KMS-11 (cell line): ENCODE results near the gene PKP3.

ENCODE experiments used
- H2AFZ ChIP-seq: fragments of 200-600 bp; sonication (generic); 2 replicates; pipeline ENCODE4 v1.6.1; 2016; ENCODE audit warnings: antibody characterized with exemption, mixed run types, low read depth
- H3K27ac ChIP-seq: fragments of 200-600 bp; sonication (generic); 2 replicates; pipeline ENCODE4 v1.6.1; 2016; ENCODE audit warnings: mild to moderate bottlenecking, mixed run types
- H3K27me3 ChIP-seq: fragments of 200-600 bp; sonication (generic); 2 replicates; pipeline ENCODE4 v1.6.1; 2017; ENCODE audit warnings: mild to moderate bottlenecking, low read depth, mixed run types, moderate library complexity; ENCODE audit not compliant: insufficient read depth
- H3K36me3 ChIP-seq: fragments of 200-600 bp; sonication (generic); 2 replicates; pipeline ENCODE4 v1.6.1; 2017; ENCODE audit warnings: mild to moderate bottlenecking, mixed run types; ENCODE audit not compliant: insufficient read depth
- H3K4me1 ChIP-seq: fragments of 200-600 bp; sonication (generic); 2 replicates; pipeline ENCODE4 v1.6.1; 2016; ENCODE audit warnings: mild to moderate bottlenecking, low read depth, mixed run types; ENCODE audit not compliant: poor library complexity, severe bottlenecking
- H3K4me2 ChIP-seq: fragments of 200-600 bp; sonication (generic); 2 replicates; pipeline ENCODE4 v1.7.0; 2016; ENCODE audit warnings: mild to moderate bottlenecking, mixed run types
- H3K4me3 ChIP-seq: fragments of 200-600 bp; sonication (generic); IDR thresholded peaks from 2 replicates; pipeline ENCODE4 v1.6.1; 2017; ENCODE audit warnings: low read depth, low read length, mixed read lengths; ENCODE audit not compliant: insufficient read depth
- H3K79me2 ChIP-seq: fragments of 200-600 bp; sonication (generic); 2 replicates; pipeline ENCODE4 v1.6.1; 2016; ENCODE audit warnings: low read depth, mixed run types; ENCODE audit not compliant: insufficient read depth
- H3K9ac ChIP-seq: fragments of 200-600 bp; sonication (generic); 2 replicates; pipeline ENCODE4 v1.6.1; 2016; ENCODE audit warnings: mild to moderate bottlenecking, mixed run types
- H4K20me1 ChIP-seq: fragments of 200-600 bp; sonication (generic); 2 replicates; pipeline ENCODE4 v1.6.1; 2016; ENCODE audit warnings: mild to moderate bottlenecking, mixed run types; ENCODE audit not compliant: insufficient read depth
- TF ChIP-seq, protein P1 (sequence below): fragments of 200-600 bp; sonication (generic); conservative IDR thresholded peaks from 2 replicates; pipeline ENCODE4 v1.6.1; 2017; ENCODE audit warnings: low read depth, mild to moderate bottlenecking, antibody characterized with exemption, low read length, moderate library complexity, mixed read lengths

PKP3 gene

DNA sequence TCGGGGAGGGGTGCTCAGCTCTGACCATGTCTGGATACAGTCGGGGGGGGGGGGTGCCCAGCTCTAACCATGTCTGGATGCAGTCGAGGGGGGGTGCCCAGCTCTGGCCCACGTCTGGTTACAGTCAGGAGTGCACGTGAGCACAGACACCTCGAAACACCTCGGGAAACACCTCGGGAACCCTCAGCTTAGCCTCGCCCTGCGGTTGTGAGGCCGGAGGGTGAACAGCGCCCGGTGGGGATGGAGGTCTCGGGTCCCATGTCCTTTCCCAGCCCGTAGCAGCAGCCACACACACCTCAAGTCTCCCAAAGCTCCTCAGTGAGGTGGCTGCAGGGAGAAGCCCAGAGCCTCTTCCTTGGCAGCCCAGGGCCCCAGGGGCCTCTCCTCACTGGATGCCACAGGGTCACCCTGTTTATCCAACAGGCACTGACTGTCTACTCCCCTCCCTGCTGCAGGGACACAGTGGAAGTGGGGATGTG is 18.7 kb downstream of the PKP3 start:
- Histone ChIP-seq H3K27me3 (peaks cover 48% of the 10 kb centered on the region), H3K4me1 (no peaks in the 10 kb centered on the region), H3K4me3 (no peak overlapping the region), H3K4me2 (no peak overlapping the region), H3K79me2 (no peaks in the 10 kb centered on the region), H3K36me3 (no peaks in the 10 kb centered on the region), H3K9ac (no peak overlapping the region), H2AFZ (no peak overlapping the region), H3K27ac (no peak overlapping the region), H4K20me1 (no peaks in the 10 kb centered on the region)
- TF ChIP-seq, protein P1, sequence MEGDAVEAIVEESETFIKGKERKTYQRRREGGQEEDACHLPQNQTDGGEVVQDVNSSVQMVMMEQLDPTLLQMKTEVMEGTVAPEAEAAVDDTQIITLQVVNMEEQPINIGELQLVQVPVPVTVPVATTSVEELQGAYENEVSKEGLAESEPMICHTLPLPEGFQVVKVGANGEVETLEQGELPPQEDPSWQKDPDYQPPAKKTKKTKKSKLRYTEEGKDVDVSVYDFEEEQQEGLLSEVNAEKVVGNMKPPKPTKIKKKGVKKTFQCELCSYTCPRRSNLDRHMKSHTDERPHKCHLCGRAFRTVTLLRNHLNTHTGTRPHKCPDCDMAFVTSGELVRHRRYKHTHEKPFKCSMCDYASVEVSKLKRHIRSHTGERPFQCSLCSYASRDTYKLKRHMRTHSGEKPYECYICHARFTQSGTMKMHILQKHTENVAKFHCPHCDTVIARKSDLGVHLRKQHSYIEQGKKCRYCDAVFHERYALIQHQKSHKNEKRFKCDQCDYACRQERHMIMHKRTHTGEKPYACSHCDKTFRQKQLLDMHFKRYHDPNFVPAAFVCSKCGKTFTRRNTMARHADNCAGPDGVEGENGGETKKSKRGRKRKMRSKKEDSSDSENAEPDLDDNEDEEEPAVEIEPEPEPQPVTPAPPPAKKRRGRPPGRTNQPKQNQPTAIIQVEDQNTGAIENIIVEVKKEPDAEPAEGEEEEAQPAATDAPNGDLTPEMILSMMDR: no peak

DNA sequence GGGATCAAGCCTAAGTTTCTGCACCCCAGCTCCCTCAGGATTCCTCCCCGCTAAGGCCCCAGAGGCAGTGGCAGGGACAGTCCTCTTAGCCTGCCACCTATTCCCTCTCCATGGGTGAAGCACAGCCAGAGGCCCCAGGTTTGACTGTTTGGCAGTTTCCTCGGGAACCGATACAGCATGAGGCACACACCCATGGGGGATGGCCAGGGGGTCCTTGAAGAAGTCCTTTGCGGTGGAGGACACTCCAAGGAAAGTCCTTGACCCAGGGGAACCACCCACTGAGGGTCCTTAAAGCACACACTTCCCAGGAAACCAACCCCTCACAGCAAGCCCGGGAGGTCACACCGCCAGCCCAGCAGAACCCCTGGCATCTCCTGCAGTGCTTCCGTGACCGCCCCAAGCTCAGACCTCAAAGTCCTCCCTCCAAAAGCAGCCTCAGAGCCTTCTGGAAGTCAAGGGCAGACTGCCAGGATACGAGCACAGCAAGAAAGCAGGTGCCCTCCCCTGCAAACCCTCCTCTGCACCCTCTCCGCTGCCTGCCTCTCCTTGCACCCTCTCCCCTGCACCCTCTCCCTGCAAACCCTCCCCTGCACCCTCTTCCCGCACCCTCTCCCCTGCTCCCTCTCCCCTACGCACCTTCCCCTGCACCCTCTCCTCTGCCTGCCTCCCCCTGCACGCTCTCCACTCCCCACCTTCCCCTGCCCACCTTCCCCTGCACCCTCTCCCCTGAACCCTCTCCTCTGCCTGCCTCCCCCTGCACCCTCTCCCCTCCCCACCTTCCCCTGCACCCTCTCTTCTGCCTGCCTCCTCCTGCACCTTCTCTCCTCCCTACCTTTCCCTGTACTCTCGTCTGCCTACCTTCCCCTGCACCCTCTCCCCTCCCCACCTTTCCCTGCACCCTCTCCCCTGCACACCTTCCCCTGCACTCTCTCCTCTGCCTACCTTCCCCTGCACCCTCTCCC is 19.4 kb downstream of the PKP3 start:
- TF ChIP-seq, protein P1: no peak
- Histone ChIP-seq H3K27ac (no peak overlapping the region), H3K36me3 (no peaks in the 10 kb centered on the region), H3K27me3 (peaks cover 55% of the 10 kb centered on the region), H3K79me2 (no peaks in the 10 kb centered on the region), H3K4me3 (no peak overlapping the region), H4K20me1 (no peaks in the 10 kb centered on the region), H3K9ac (no peak overlapping the region), H3K4me1 (no peaks in the 10 kb centered on the region), H3K4me2 (no peak overlapping the region), H2AFZ (no peak overlapping the region)

DNA sequence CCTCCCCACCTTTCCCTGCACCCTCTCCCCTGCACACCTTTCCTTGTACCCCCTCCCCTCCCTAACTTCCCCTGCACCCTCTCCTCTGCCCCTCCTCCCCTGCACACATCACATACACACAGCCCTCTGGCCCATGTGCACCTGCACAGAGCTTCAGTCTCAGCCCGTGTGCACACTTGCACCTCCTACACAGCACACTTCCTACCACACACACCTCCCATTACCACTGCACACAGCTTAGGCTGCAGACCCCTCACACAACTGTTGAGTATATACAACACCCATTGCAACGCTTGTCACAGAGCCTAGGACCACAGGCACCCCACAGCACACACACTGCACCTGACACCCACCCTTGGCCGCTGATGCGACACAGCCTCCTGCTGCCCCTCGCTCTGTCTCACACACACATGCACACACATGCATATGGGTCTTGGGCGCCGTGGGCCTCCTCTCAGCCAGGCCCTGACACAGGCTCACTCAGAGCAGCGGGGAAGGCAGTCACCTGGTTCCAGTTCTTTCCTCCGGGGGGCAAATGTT is 20.4 kb downstream of the PKP3 start:
- H3K4me2 ChIP-seq: no peak overlapping the region
- H3K27me3 ChIP-seq: peaks cover 61% of the 10 kb centered on the region
- H3K79me2 ChIP-seq: no peaks in the 10 kb centered on the region
- no peaks in the 10 kb centered on the region for H3K36me3 ChIP-seq
- no peak overlapping the region for H3K4me3 ChIP-seq
- no peak overlapping the region for H2AFZ ChIP-seq
- no peaks in the 10 kb centered on the region for H3K4me1 ChIP-seq
- H3K27ac ChIP-seq: no peak overlapping the region
- TF ChIP-seq, protein P1: no peak
- H4K20me1 ChIP-seq: no peaks in the 10 kb centered on the region
- H3K9ac ChIP-seq: no peak overlapping the region

DNA sequence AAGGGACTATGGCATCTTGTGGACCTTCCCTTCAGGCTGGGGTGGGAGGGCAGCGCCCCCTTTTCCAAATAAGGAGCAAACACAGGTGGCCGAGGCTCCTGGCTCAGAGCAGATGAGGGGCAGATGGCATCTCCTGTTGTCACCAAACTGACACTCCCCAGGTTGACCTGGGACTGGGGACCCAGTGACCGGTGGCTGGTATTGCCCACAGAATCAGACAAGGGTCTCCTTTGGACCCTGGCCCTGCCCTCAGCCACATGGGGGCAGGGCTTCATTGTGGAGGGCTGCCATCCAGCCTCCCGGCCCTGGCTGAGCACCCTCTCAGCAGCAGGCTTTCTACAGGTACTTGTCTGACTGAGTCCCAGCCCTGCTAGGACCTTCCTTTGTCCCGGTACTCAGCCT is 21.6 kb downstream of the PKP3 start:
- no peak overlapping the region for H3K4me2 ChIP-seq
- H3K4me3 ChIP-seq: no peak overlapping the region
- H3K36me3 ChIP-seq: no peaks in the 10 kb centered on the region
- no peak overlapping the region for H3K9ac ChIP-seq
- no peak overlapping the region for H2AFZ ChIP-seq
- no peaks in the 10 kb centered on the region for H3K4me1 ChIP-seq
- no peaks in the 10 kb centered on the region for H4K20me1 ChIP-seq
- H3K27ac ChIP-seq: no peak overlapping the region
- no peaks in the 10 kb centered on the region for H3K79me2 ChIP-seq
- TF ChIP-seq, protein P1: no peak
- H3K27me3 ChIP-seq: peaks cover 54% of the 10 kb centered on the region
